ENCODE measurements around the gene AP1S2.

DNA sequence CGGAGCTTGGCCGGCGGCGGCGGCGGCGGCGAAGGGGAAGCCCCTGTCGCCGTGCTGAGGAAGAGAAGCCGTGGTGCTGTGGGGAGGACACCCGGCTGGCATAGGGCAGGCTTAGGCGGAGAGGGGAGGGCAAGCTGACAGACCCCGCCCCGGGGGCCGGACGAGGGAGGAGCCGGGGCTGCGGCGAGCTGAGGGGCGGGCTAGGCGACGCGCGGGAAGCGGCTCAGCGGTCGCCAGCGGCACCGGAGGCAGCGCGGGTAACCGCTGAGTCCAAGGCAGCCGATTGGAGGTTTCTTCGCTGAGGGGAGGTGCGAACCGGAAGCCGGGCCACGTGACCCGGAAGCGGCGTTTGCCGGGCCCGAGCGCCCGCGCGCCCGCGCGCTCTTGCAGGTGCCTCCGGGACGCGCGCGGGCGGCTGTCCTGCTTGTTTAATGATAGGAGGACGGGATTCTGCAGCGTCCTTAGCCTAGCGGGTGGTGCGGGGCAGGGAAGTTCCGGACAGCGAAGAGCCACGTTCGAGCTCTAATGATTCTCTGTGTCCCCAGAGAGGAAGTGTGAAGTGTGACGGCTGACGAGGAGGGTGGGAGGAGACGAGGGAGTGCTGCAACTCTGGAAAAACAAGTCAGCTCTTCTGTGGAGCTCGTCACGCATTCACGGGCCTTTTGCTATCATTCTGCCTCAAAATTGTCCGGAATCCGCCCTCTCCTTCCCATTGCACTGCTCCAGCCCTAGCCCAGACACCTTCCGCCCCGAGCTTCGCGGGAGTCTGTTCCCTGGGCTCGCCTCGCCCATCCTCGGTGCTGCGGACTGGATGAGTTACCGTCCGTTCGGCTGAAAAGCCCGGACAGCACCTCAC, at the start of gene AP1S2:
- TF ChIP-seq, protein P1, sequence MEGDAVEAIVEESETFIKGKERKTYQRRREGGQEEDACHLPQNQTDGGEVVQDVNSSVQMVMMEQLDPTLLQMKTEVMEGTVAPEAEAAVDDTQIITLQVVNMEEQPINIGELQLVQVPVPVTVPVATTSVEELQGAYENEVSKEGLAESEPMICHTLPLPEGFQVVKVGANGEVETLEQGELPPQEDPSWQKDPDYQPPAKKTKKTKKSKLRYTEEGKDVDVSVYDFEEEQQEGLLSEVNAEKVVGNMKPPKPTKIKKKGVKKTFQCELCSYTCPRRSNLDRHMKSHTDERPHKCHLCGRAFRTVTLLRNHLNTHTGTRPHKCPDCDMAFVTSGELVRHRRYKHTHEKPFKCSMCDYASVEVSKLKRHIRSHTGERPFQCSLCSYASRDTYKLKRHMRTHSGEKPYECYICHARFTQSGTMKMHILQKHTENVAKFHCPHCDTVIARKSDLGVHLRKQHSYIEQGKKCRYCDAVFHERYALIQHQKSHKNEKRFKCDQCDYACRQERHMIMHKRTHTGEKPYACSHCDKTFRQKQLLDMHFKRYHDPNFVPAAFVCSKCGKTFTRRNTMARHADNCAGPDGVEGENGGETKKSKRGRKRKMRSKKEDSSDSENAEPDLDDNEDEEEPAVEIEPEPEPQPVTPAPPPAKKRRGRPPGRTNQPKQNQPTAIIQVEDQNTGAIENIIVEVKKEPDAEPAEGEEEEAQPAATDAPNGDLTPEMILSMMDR (IDR thresholded peaks at IDR 0.05; ENCODE audit: insufficient read depth, low read length, poor library complexity, severe bottlenecking): no peak
- TF ChIP-seq EZH2phosphoT487 (conservative IDR thresholded peaks at IDR 0.05; ENCODE audit: low read length): no peak
